PFSK-1 (cell line): ENCODE measurements around the gene UST.

Experiments used
- POLR2AphosphoS5 ChIP-seq: IDR thresholded peaks from 2 replicates; pipeline ENCODE4 v1.6.1; 2012; ENCODE audit warnings: low read depth, mild to moderate bottlenecking, control low read depth, low read length, moderate library complexity
- REST ChIP-seq, 2 experiments: IDR thresholded peaks; 2 replicates each; pipeline versions ENCODE4 v1.6.1 to v1.8.0; 2011 to 2012; ENCODE audit warnings: low read depth in 2 of 2, low read length in 2 of 2, control low read depth in 1 of 2, inconsistent platforms in 1 of 2, mild to moderate bottlenecking in 1 of 2, moderate library complexity in 1 of 2; ENCODE audit not compliant: insufficient read depth in 1 of 2
- TAF1 ChIP-seq: IDR thresholded peaks from 2 replicates; pipeline ENCODE4 v1.6.1; 2012; ENCODE audit warnings: low read length, control low read depth, borderline replicate concordance; ENCODE audit not compliant: insufficient read depth

- no peak for TF ChIP-seq POLR2AphosphoS5
- no peak for TF ChIP-seq TAF1
- no peak for TF ChIP-seq REST (IDR thresholded peaks at IDR 0.05; ENCODE audit: insufficient read depth in 1 of 2, low read depth in 2 of 2, low read length in 2 of 2)
These were observed 84.7 kb downstream of the UST start for GRCh38 chr6:148831531-148831930.
